HS-5 (cell line): ENCODE measurements around the gene OR2G2.

Experiments
- DNase-seq: peaks from one replicate; pipeline ENCODE4 v3.0.0-alpha.2; 2012; ENCODE audit warnings: low read depth

Gene OR2G2, protein sequence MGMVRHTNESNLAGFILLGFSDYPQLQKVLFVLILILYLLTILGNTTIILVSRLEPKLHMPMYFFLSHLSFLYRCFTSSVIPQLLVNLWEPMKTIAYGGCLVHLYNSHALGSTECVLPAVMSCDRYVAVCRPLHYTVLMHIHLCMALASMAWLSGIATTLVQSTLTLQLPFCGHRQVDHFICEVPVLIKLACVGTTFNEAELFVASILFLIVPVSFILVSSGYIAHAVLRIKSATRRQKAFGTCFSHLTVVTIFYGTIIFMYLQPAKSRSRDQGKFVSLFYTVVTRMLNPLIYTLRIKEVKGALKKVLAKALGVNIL

DNA sequence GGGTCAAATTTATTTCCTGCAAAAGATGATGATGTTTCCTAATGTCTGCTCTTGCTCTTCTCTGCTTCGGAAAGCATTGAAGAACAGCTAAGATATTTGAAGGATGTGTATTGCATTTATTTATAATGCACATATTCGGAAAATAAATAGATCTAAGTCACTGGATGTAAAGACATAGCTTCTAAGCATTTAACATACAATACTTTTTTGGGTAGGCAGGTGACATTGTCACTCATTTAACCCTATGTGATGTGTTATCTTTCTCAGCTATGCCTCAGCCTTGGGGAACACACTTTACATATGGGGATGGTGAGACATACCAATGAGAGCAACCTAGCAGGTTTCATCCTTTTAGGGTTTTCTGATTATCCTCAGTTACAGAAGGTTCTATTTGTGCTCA lies at the start of gene OR2G2:
Gene OR2G2, plus strand, starts transcription at position 301 of the 400 bp plus-strand sequence. Its CDS starts 0 bp downstream, at position 301.
- DNase-seq: no peak

DNA sequence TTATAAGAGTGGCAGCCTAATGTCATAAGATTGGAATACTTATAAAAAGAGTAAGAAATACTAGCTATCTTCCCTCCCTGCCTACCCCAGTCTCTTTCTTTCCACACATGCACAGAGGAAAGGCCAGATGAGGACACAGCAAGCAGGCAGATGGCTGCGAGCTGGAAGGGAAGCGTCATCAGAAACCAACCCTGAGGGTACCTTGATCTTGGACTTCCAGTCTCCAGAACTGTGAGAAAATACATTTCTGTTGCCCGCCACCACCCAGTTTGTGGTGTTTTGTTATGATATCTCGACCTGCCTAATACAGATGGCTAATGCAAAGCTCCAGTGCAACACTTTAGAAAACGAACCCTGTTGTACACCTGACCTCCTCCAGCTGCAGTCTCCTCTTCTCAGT lies 49.6 kb upstream of the OR2G2 start:
- no peak for DNase-seq

DNA sequence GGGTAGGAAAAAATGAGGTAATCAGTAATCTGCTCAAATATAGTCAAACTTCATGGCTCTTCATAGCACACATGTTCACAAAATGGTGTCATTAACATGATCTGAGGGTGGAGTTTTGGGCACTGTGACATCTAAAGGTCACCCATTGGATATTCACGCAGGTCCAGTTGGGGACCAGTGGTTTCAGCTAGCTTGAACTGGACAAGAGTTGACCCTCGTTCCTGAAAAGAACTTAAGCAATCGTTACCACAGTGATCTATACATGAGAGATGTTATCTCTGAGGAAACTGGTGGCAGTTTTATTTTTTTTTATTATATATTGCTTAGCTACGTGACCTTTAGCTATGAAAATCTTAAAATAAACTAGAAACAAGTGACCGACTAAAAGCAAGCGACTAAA lies 48.9 kb upstream of the OR2G2 start:
- DNase-seq: no peak

DNA sequence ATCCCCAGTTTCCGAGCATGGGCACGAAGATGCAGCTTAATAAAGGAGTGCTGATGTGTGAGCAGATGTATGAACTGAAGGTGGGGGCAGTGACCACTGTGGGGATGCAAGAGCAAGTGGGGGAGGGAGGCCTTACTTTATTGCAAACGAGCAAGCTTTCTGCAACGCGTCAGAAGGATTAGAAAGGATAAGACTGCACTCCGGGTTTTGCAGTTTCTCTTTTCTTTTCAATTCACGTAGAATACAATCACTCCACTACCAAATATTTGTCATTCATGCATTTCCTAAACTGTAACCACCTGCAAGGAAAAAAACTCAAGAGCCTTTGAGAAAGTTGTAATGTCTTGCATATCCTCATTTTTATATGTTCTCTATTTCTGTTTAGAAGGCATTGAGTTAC lies 47.6 kb upstream of the OR2G2 start:
- DNase-seq: no peak

DNA sequence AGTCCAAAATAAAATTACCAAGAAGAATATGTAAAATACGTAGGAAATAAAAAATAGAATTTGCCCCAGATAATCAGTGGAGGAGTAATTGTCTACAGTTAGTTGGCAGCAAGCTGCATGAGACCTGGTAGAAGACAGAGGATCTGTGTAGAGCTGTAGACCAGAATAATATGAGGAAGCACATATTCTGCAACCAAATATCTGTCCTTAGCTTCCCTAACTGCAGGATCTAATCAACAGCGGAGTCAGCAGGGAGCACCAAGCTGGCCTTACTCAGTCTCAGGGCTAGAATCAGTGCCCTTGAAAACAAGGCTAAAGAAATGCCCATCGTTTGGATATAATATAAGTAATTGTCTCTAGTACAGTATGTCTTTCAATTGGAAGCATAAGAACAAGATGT lies 45.3 kb upstream of the OR2G2 start:
- no peak for DNase-seq

DNA sequence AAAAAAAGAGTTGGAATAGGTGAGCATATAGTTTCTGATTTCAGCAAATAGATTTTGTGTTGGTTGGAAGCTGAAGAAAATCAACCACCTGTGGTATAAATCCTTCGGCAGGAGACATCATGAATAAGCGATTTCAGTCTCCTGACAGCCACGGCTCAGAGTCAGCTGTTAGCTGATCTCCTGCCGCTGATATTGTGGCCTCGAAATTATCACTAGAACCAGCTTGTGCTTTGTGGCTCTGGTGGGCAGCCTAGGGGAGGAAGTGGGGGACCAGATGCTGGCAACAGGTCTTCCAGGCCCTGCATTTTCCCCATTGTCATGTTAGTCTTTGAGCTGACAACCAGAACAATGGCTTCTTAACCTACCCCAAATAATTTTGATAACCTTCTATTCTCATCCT lies 40.1 kb upstream of the OR2G2 start:
- DNase-seq: no peak

DNA sequence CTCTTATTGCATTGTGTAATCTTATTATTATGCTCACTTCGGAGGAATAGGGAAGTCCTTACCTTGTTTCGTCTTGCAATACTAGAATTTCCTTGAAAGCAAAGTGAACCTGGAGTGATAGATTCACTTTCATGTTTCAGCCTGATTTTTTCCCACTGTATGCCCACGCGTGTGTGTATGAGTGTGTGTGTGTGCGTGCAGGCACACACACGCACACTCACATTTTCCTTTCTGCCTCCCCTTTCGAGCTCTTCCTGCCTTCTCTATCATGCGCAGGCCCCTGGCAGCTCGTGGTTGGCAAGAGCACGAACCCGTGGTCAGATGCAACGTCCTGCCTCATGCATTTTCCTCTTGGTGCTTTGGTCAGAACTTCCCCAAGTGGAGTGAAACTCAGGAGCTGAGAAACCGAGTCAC lies 39.4 kb upstream of the OR2G2 start, which contains the start of gene GCSAML:
Gene GCSAML, plus strand, starts transcription at position 366 of the 414 bp plus-strand sequence. CDS start 58 bp downstream, outside the sequence.
- no peak for DNase-seq

DNA sequence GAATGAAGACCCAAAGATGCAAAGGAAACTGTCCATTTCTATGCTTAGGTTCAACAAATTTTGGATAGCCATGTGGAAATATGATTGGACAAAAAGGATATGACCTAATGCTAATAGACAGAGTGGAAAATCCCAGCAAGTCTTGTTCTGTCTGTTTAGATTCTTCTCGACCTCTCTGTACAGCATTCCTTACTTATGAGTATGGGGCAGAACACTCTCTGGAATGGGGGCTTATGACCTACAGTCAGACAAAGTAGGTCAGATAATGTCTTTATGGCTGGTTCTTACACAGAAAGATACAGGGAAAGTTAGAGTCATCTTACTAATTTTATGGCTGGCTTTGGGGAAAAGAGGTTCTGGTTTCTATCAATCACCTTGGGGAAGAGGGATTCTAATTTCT lies 36.4 kb upstream of the OR2G2 start:
- DNase-seq: no peak

DNA sequence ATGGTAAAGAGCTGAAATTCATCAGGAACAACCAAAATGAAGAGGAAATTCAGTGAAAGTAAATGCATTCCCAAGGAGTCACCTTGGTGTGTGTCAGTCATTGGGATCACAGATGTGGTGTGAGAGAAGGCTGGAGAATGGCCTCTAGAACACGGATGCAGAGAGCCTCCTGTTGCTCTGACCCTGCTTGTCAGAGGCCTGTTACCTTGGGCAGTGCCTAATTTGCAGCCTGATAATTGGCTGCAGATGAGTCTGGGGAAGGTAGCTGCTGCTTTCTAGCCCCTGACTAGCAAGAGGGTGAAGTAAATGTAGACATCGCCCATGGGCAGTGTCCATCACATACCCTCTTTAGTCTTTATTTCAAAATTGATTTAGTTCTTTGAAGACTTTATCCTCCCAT lies 35.9 kb upstream of the OR2G2 start:
- DNase-seq: no peak

DNA sequence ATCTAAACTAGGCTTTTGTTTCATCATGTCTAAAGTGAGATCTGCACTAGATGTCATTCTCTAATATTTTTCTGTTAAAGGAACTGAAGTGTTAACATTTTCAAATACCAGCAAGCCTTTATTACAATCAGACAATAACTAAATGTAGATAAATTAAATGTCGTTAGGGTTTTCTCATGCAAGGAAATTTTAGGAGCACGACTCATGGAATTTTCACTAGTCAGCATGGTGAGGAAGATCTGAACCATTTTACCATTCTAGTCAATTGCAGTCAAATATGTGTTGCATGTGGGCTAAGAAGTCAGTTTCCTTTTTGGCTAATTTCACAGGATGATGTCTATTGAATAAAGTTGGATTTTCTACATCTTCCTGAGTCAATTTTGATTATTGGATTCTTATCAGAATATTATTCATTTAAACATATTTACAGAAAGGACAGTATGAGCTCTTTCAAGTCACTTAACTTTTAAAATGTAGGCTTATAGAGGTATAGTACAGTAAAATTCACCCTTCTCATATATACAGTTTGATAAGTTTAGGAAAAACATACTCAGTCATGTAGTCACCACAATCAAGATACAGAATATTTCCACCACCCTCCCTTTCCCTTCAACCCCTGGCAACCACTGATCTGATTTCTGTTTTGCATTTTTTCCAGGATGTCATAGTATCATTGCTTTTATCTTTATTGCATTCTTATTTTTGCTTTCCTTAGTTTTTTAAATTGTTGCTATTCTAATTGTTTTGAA lies 30.1 kb upstream of the OR2G2 start:
- DNase-seq: no peak

DNA sequence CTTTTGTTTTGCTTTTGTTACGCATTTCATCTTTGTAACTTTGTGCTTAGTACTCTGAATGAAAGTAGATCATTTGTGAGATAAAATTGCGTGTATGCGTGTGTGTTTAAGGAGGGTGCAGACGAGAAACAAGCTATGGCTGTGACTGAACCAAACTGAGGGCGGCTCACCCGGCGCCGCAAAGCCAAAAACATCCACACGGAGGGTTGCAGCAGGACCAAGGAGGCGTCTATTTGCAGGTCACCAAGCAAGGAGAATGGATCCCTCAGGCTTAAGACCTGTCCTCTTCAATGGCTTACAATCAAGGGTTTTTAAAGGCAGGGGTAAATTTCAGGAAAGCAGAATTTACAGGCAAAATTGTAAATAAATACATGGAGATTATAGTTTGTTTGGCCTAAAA lies 26.4 kb upstream of the OR2G2 start:
- DNase-seq: no peak

DNA sequence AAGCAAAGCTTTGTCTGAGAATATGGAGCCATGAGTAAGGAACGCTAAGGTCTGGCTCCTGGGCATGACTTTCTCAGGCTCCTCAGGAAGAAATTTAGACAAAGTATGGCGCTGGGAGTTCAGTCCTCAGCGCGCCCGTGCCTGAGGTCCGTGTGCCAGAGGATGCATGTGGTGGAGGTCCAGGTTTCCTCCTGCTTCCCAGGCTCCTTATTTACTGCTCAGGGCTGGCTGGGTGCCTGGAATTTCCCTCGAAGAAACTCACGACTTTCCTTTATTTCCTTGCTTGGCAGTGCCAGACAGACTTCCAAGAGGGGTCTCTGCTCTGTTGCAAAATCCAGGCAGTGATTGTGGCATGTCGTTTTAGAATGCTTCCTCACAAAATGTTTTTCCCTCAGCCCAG lies 26.0 kb upstream of the OR2G2 start:
- no peak for DNase-seq

DNA sequence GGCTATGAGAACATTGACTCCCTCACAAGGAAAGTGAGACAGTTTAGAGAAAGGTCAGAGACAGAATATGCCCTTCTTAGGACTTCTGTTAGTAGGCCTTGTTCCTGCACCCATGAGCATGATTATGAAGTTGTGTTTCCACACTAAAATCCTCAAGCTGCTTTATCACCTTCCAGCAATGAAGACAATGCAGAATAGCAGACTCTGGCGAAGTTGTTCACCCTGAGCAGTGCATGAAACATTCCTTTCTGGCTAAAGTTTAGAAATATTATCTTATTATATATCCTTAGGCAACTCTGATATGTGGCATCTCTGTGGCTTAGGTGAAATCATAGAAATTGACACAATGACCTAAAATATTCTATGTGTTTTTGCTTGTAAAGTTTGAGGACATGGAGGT lies 13.9 kb upstream of the OR2G2 start:
- no peak for DNase-seq

DNA sequence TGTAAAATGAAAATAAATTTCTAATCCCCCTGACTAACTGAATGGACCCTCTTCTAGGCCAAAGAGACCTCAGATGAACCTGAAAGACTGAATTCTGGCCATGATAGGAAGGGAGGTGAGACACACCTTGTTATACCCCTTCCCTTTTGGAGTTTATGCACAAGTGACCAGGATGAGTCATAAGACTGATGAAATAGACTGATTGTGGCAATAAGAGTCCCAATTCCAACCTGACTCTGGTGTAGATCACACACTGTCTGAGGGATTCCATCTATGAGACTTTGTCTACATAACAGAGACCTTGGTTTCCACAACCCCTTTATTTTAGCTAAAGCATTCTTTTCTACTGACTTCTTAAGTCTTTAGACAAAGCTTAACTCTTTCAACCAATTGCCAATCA lies 13.5 kb upstream of the OR2G2 start:
- no peak for DNase-seq

DNA sequence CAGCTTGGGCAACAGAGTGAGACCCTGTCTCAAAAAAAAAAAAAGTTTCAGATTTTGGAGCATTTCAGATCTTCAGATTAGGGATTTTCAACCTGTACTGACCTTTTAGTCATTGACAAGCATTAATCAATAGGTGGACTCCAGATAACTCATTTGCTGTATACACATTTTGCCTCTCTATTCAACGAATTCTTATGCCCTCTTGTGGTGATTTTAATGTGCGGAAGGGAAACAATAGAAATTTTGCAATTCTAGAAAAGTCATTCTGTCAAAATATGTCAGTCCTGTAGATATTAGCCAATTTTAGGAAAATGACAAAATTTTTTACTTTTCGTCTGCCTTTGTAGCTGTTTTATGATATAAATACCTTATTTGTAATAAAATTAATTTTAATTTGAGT lies 11.6 kb upstream of the OR2G2 start:
- no peak for DNase-seq

DNA sequence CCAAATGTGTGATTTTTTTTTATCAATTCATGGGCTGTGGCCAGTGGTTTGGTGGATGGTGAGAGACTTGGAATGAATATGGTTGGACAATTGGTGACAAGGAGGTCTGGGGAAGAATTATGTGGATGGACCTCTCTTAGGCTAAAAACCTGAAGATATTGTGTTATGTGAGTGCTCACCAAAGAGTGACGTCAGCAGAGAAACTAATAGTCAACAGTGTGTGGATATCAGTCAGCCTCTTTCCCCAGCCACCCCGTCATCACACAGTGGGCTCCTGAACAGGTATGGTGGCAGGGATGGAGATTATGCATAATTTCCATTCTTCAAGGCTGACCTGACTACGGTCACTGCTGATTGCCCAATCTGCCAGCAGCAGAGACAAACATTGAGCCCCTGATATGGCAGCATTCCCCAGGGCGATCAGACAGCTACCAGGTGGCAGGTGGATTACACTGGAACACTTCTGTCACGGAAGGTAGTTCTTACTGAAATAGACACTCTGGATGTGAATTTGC lies 9.2 kb upstream of the OR2G2 start:
- no peak for DNase-seq

DNA sequence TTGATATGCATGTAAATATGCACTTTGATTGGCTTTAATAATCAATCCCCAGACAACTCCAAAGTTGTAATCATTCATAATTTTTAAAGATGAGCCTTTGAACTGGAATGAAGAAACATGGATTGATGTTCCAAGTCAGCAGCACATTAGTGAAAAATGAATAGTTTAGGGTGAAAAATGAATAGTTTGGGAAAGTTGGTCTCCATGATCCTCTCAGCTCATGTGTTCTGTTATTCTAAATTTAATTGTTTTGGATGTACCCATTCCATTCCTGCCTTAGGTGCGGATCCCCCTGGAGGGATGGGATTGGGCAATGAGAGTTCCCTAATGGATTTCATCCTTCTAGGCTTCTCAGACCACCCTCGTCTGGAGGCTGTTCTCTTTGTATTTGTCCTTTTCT lies 17.1 kb downstream of the OR2G2 start, which contains the start of gene OR2G3:
Gene OR2G3, plus strand, starts transcription at position 301 of the 400 bp plus-strand sequence. Its CDS starts 0 bp downstream, at position 301.
- no peak for DNase-seq

DNA sequence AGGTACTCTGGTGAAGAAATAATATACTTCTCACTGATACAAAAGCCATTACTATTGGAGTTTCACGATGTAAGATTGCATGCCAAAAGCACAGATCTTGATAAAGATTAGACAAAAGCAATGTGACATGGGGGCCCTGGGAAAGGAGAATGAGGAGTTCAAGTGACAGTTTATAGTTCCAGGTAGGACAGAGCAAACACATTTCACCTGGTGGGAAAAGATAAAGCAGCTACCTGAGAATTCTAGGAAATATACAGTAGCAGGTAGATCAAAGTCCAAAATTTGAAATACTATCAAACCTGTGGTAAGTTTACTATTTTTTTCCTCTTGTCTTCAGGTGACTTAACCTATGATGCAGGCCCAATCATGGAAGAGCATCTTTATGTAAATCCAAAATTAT lies 25.2 kb downstream of the OR2G2 start:
- DNase-seq: no peak

DNA sequence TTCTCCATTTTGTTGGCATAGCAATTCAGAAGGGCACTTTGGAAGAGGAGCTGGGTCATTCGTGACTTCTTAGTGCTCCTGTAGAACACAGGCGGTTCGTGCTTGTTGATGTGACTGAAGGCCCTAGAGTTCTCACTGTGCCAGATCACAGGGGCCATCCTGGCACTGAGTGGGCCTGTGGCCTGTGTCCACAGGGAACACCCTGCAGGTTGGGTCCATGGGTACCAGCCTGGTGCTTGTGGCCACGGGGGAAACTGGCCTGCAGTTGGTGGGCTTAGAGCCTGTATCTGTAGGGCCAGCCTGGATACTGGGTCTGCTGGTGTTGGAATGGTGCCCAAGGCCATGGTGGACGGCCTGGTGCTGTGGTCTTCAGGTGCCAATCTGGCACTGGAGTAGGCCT lies 26.5 kb downstream of the OR2G2 start:
- no peak for DNase-seq

DNA sequence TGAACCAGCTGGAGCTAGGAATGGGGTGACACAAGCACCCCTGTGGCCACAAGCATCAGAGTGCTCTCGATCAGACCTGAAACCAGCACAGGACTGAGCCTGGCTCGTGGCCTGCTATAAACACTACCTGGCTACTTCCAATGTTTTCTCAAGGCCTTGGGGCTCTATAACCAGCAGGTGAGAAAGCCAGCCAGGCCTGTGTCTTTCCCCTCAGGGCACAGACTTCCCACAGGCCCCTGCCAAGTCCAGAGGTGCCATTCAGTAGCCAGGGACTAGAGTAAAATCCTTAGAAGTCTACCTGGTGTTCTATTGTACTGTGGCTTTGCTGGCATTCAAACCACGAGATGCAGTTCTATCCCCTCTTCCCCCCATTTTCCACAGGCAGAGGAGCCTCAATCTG lies 39.8 kb downstream of the OR2G2 start:
- no peak for DNase-seq

DNA sequence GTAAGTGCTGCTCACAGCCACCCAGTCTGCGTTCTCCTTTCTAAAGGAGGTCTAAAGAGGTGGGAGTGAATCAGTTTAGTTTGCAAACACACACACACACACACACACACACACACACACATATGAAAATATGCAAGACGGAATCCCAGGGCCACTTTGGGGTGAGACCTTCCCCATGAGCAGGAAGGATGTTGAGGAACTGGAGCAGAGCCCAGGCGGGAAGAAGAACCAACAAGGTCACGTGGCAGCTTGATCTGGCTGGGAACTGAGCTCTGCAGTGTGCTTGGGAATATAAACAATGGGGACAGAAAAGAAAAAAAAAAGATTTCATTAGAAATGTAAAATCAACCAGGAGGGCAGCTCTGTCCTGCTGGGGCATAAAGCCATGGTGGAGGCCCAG lies 49.9 kb downstream of the OR2G2 start:
- no peak for DNase-seq

DNA sequence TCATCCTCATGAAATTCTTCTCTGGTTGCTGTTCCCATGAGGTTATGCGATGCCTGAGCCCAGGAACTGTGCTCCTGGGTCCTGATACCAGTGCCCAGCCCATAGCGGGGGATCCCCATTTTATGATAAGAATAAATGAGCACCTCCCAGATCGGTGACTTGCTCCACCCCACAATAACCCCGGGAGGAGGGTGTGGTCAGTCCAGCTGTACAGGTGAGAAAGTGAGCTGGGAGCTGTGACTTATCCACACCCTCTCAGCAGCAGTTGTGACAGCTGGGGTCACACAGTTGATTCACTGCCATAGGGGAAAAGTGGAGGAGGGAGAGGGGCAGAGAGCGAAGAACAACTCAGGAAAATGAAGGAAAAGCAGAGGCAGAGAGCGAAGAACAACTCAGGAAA lies 50.6 kb downstream of the OR2G2 start:
- no peak for DNase-seq
